Right renal pelvis (tissue), 4 donors: ENCODE data around the gene DMBX1. TPM values are rescaled to one million over a fixed set of nuclear protein-coding genes. Genes with fewer than 3 reads are reported as not detected.

Experiments used
- DNase-seq, 4 donors: peaks; one replicate each; pipeline ENCODE4 v3.0.0-alpha.2; 2013; ENCODE audit warnings: low read depth in 4 of 4, low spot score in 3 of 4, missing footprints in 1 of 4
- polyA plus RNA-seq, 4 donors: library from polyadenylated mRNA; unstranded; fragments of 120-200 nt; gene quantifications; one replicate each; pipeline ENCODE4 v1.2.1, GENCODE V29; 2013; ENCODE audit not compliant: insufficient read length in 4 of 4

Gene DMBX1
- polyA plus RNA-seq, 4 donors, result 0.01 to 0.06 TPM; not detected in 2

- DNase-seq, result no peak
These were observed 33.3 kb downstream of the DMBX1 start for GRCh38 chr1:46522969-46523320.

GRCh38 chr1:46523496-46524353 lies 34.1 kb downstream of the DMBX1 start:
- no peak for DNase-seq

GRCh38 chr1:46524843-46525242 lies 35.2 kb downstream of the DMBX1 start:
- no peak for DNase-seq

GRCh38 chr1:46525253-46525983 lies 35.8 kb downstream of the DMBX1 start:
- DNase-seq, result no peak

DNA sequence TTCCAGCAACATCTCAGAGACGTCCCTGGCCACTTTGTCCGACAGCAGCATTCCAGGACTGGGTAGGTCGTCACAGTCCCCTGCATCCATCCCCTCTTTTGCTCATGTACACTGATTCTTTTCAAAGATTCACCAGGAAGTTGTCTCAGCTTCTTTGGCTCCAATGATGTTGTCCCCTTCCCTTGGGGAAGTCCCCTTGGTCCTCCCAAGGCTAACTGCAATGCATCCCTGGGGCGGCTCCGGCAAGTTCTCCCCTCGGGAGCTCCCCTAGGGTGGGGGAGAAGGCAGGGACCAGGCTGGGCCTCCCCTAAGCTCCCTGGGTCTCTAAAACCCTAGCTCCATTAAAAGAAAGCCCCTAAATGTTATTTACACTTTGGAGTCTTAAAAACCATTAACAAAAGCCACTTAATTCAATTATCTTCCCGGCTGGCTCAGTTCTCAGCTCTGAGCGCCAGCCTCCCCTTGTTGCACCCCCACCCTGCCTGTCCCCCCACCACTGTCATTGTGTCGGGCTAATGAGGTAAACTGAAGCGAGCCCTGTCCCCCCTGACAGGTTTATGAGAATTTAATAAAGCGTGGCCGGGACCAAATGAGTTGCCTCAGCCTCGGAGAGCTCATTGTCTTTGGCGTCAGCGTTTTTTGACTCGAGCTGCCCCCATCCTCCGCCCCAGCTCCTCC lies 36.5 kb downstream of the DMBX1 start:
- no peak for DNase-seq

DNA sequence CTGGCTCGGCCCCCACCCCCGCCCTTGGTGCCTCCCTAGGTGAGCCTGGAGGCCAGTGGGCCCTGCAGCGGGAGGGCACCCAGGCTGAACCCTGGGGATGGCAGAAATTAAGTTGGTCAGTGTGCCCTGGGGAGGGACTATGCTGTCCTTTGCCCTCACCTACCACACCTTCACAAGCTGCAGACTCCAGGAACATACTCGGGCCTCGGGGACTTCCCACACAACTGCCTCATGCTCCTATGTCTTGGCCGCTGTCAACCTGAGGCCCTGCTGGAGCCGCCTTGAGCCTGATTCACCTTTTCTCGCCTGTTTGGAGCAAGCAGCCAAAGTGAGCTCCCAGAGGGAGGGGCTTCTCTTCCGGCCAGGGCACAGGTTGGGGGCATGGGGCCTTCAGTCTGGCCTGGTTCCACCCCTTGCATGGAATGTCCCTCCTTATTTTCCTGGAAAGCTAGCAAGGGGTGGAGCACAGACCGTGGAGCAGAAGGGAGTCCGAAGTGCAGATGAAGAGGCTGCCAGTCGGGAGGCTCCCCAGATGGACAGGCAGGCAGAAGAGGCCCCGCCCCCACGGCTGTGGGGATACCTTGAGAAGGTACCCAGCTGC lies 37.2 kb downstream of the DMBX1 start:
- DNase-seq, result no peak

GRCh38 chr1:46527474-46528296 lies 38.0 kb downstream of the DMBX1 start:
- no peak for DNase-seq

GRCh38 chr1:46528297-46528955 lies 38.8 kb downstream of the DMBX1 start:
- no peak for DNase-seq

- no peak for DNase-seq
These were observed 39.5 kb downstream of the DMBX1 start for GRCh38 chr1:46529031-46529630.

DNA sequence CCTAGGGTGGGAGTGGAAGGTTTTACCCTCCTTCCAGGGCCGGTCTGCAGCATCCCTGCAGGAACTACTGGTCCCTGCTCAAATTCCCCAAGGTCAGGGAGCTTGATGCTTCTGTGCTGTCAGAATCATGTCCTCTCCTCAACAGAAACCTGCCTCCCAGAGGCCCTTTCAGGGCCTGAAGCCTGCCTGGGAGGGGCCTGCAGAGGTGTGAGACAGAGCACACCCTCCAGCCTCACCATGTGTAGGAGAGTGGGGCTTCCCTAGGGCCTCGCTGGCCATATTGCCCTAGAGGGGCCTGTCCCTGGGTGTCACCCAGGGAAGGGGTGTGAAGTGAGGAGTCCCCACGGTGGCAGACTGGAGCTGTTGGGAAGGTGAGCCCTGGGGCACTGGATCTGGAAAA lies 40.7 kb downstream of the DMBX1 start:
- no peak for DNase-seq

DNA sequence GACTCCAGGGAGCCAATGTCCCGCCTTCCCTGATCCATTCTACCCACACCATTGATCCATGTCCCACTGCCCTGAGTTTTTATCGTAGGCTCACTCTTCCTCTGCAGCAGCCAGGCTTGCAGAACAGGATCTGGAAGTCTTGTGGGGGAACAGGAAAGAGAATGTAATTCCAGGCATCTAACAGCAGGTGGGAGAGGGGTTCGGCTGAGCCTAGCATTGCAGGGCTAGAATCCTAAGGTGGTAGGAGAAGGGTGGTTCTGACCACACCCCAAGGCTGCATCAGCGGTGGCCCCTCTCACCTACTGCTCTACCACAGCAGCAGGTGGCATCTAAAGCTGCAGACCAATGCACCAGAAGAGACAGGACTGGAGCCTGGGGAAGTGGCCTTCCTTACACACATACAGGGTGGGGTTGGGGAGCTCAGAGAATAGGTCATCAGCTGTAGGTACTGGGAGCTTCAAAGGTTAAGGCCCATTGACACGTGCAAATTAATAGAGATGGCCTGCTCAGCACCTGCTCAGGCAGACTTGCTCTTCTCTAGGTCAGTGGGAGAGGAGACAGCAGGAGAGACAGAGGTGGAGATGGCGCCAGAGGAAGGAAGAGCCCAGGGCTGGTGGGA lies 41.3 kb downstream of the DMBX1 start:
- DNase-seq, result no peak

GRCh38 chr1:46532095-46532494 lies 42.5 kb downstream of the DMBX1 start:
- no peak for DNase-seq

DNA sequence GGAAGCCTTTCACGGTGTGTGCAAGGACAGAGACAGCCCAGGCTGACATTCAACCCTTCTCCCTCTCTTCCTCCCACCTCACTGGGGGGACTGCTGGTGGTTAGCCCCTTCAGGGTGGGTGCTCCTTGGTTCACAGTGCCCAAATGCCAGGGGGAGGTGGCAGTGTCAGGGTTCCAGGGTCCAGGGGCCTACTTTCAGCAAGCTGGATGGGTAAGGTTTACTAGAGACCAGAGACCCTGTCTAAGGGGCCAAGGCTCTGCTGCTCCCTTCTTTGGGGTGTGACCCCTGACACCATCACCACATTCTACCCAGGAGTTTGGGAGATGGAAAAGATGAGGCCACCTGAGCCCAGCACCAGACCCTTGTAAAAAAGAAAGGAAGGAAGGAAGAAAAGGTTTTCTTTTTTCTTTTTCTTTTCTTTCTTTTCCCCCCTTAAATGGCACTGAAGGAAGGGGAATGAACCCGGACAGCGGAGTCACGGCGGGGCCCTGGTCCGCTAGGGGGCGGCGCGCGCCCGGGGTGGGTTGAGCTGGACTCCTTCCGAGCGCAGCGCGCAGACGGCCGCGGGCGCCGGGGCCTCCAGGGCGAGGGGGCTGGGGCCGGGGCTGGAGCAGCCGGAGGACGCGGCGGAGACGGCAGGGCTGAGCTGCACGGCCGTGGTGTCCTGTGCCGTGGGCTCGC lies 43.0 kb downstream of the DMBX1 start:
- no peak for DNase-seq

- DNase-seq, result no peak
These were observed 43.7 kb downstream of the DMBX1 start for GRCh38 chr1:46533179-46533864.

DNA sequence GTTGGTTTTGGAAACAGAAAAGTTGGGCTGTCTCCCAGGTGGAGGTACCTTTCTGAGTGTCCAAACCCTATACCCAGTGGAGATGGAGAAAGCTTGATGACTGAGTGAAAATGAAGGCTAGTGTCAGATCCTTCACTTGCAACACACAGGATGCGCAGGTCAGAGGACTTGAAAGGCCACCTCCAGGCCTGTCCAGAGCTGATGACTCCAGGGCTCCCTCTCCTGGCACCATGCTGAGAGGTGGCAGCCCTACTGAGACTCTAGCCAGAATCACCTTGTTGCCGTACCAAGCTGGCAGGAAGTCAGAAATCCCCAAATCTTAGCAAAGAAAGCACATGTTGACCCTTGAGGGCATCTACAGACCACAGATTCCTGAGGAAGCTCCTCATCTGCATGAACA lies 45.4 kb downstream of the DMBX1 start:
- no peak for DNase-seq

DNA sequence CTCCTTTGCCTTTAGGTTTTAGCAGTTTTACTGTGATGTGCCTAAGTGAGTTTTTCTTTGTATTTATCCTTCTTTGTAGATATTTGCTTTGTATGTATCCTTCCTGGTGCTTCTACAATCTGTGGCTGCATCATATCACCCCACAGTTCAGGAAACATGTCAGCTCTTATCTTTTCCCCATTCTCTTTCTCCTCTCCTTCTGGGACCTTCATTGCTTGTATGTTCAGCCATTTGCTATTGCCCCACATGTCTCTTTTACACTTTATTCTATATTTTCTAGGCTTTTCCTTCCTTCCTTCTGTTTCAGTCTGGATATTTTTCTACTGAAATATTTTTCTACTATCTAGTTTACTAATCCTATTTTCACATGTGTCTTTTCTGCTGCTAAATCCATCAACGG lies 46.9 kb downstream of the DMBX1 start:
- no peak for DNase-seq

- DNase-seq, result no peak
These were observed 48.0 kb downstream of the DMBX1 start for GRCh38 chr1:46537651-46538050.

GRCh38 chr1:46538147-46538546 lies 48.5 kb downstream of the DMBX1 start:
- DNase-seq, result no peak
